GOT3 (cell line): Measurements from ENCODE around the gene PAX9.

Source experiments
- DNase-seq: peaks from one replicate; lab custom pipeline; 2025; ENCODE audit warnings: mixed read lengths; lab: John Stamatoyannopoulos, UW

The PAX9 gene

DNA sequence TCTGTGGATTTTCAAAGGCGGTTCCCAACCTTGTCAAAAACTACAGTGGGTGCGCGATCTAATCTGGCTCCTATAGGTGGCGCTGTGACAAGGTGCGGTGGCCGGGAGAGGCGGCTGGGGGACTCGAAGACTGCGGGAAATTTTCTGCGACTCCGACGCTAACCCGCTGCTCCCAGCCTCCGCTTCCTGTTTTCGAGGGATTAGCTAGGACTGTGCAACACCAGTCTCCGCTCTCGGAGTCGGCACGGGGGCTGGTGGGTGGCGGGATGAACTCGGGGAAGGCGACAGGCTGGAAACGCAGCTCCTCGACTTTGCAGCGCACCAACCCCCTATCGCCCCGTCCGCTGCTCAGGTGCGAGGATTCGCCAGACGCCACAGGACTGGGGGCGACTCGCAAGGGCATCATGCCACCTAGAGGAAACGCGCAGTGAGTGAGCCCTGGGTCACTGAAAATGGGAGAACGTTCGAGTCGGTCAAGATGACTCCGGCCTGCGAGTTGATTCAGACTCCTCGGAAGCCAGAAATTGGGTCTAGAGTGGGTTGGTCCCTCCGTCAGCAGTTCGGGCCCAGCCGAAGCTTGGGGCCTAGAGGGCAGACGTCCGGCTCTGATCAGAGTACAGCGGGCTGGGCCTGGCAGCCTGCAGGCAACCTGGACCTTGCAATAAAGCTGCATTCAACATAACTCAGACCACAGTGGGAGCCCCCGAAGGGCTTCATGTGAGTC lies 5.5 kb upstream of the PAX9 start:
- no peak for DNase-seq

DNA sequence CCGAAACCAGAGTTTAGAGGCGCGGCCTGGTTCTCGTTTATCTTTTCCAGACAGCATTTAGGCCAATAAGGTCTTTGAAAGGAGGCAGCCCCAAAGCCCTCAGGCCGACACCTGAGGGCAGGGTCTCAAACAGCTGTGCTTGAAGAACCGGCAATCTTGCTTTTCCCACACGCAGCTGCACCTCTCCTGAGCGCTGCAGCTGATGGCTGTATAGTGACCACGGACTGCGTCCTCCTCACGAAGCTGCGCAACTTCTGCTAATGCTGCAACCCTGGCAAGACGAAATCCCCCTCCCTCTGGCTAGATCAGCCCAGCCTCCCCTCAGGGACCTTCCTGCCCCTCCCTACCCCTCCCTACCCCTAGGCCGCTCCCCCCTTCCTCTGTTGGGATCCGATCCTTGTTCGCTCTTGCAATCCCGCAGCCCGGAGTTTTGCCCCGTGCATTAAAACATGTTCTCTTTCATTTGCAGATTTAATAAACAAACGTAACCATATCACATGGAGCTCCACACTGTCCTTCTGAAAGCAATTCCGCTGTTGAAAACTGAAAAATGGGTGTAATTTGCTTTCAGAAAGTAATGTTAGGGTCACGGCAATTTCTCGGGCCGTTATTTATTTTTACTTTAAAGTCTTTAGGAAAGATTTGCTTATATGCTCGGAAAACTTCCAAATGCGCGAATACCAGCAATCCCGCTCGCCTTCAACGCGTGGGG lies 4.8 kb upstream of the PAX9 start:
- DNase-seq, result no peak

DNA sequence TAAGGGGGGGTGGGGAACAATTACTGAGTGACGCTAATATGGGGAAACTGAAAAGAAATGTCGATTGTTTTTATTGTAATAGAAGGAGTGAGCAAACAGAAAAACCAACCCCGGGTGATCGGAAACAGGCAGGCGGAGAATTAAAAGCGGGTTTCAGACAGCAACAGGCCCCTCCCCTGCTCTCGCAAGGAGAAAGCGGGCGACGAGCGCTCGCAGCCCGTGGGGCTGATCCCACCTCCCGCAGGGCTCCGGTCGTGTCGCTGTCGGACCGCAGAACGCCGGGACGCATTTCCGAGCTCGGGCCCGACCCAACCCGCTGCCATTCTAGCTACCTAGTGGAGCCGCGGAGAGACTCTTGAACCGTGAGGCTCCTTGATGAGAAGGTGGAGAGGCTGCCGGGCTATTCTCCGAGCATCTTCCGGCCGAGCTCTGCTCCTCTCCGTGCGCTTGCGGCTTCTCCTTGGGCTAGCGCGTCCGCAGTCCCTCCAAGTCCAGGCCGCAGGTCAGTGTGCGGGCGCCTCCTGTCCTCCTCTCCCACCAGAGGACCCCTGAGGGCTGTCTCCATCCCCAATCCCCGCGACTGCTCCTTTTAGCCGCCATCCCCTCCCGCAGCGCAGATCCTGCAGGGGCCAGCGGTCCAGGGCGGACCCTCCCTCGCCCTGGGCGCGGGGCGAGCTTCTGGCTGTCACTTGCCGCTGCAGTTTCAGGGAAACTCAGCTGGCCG lies 4.1 kb upstream of the PAX9 start:
- no peak for DNase-seq

- no peak for DNase-seq
Measured at GRCh38 chr14:36658123-36659009, 3.3 kb upstream of the PAX9 start.

DNA sequence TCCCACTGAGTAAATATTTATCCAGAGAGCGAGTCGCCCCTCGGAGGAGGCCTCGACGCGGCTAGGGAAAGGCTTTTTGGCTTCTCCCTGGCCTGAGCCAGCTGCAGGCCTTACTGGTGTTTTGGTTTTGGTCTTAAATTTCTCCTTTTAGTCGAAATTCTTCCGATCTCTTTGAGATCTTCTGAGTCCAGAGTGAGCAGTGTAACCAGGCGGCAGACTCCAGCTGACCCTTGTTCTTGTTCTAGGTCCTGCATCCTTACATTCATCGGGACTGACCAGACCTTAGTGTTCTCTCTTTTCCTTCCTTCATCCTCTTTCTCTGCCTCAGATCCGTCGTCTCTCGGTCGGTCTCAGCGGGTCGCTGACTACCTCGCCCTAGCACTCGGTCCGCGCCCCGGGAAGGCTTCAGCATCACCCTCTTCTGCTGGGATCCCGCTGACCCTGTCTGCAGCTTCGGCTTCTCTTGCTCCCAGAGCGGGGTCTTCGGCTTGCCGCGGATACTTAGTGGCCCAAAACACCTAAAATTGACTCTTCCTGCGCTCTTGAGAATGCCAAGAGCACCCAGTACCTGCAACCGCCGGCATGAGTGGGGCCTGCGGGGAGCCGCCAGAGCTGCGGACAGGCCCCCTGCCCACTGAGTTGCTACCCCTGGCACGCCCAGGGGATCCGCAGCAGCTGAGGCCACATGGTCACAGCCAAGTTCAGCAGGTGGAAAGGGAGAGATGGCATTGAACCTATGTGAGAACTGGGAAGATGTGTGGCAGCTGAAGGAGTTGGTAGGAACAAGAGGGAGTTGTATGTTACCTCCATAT lies 2.4 kb upstream of the PAX9 start:
- no peak for DNase-seq

GRCh38 chr14:36659822-36660735 lies 1.6 kb upstream of the PAX9 start:
- no peak for DNase-seq

- DNase-seq, result no peak
Measured at GRCh38 chr14:36660736-36661505, 739 bp upstream of the PAX9 start.

- DNase-seq, result no peak
Measured at GRCh38 chr14:36662258-36662542, 540 bp downstream of the PAX9 start.

GRCh38 chr14:36662543-36663403 lies 1.1 kb downstream of the PAX9 start:
- DNase-seq, result no peak

- DNase-seq, result no peak
Measured at GRCh38 chr14:36663404-36664321, 2.0 kb downstream of the PAX9 start.

DNA sequence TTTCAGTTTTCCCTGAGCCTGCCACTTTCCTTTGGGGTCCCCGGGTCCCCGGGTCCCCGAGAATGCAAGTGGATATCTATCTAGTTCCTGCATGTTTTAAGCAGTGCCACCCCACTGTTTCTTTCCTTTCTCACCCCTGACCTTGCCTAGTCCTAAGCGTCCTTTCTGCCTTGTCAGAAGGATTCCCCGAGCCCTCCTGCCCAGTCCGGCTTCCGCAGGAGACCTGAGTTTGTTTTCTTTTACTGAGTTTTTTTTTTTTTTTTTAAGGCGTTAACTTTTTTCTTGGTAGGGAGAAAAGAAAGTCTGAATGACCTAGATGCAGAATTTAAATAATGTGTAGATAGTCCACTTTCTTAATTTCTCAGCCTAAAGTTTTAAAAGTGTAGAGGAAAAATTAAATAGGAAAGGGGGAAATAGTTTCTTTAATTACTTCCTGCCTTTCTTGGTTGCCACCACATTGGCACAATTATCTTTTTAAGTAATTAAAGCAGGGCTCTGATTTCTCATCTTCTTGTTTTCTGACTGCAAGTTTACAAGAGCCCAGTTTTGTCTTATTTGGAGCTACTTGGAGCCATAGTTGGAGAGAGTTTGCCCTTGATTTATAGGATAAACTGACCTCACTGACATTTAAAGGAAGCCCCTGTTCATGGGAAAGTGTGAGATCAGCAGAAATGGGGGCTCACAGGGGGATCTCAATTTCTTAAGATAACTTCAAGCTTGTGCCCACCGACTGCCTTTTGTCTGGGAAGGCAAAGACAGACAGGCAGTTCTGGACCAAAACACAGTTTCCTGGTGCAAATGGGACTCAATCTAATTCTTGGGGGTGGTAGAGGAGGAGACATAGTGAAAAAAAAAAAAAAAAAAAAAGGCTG lies 2.9 kb downstream of the PAX9 start:
- no peak for DNase-seq

- DNase-seq, result no peak
Measured at GRCh38 chr14:36665887-36666415, 4.3 kb downstream of the PAX9 start.

- DNase-seq, result no peak
Measured at GRCh38 chr14:36666416-36667206, 5.0 kb downstream of the PAX9 start.

DNA sequence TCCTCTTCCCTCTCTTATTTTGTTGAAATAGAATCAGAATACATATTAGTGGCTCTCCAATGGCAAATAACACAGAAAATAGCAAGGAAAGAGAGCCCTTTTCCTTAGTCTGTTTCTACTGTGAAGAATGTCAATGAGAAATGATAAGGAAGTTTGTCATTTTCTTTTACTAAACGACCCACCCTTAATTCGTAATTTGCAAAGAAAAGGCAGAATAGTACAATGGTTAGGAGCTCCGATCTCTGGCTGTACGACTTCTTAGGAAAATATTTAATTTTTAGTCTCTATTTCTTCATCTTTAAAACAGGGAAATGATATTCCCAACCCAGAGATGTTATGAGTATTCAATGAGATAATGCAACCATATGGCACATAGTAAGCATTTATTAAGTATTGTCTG lies 6.0 kb downstream of the PAX9 start:
- no peak for DNase-seq

DNA sequence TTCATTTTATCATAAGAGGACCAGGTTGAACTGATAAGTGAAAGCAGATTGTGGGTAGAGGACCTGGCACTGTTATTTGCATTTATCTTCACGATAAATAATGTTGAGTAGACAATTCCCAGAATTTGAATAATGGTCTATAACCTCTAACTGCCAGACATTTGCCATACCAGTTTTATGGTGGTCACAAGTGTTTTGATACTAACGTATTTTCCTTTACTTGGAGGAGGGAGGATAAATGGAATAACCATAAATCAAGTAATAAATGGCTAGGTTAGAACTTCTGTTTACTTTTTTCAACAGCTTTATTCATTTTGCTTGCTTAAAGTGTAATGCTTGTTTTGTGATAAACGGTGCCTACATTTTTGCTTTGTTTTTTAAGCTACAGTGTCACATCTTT lies 9.5 kb downstream of the PAX9 start:
- no peak for DNase-seq
